Measurements from ENCODE around the gene KCNQ4.

KCNQ4 gene

DNA sequence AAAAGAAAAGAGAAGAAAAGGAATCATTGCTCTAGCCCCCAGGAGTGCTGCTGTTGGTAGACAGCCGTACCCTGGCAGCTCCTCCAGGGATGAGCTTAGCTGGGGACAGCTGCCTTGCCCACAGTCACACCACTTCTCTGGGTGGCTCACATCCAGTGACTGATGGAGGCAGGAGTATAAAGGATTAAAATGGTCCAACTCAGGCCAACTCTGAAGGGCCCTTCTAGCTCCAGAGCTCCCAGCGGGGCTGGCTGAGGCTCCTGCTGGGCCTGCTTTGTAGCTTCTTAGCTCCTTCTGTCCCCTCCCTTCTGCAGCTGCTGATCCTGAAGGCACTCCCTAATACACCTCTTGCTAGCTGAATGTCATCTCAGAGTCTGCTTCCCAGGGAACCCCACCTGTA, 74.2 kb downstream of the KCNQ4 start:
- H3K4me3 ChIP-seq (ENCODE audit: low read depth, low read length), result no peak overlapping the region
- DNase-seq, result no peak
- H3K36me3 ChIP-seq, result no peaks in the 10 kb centered on the region
- no peaks in the 10 kb centered on the region for H3K4me1 ChIP-seq
- H3K27me3 ChIP-seq, result peaks cover 5% of the 10 kb centered on the region; the same call in 1 of the 2 replicates
- no peaks in the 10 kb centered on the region for H3K9me3 ChIP-seq
- TF ChIP-seq, protein P1, sequence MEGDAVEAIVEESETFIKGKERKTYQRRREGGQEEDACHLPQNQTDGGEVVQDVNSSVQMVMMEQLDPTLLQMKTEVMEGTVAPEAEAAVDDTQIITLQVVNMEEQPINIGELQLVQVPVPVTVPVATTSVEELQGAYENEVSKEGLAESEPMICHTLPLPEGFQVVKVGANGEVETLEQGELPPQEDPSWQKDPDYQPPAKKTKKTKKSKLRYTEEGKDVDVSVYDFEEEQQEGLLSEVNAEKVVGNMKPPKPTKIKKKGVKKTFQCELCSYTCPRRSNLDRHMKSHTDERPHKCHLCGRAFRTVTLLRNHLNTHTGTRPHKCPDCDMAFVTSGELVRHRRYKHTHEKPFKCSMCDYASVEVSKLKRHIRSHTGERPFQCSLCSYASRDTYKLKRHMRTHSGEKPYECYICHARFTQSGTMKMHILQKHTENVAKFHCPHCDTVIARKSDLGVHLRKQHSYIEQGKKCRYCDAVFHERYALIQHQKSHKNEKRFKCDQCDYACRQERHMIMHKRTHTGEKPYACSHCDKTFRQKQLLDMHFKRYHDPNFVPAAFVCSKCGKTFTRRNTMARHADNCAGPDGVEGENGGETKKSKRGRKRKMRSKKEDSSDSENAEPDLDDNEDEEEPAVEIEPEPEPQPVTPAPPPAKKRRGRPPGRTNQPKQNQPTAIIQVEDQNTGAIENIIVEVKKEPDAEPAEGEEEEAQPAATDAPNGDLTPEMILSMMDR (IDR thresholded peaks at IDR 0.05; ENCODE audit: low read depth, low read length), result no peak

- Histone ChIP-seq H3K4me3 (ENCODE audit: low read depth, low read length) (no peak overlapping the region), H3K36me3 (no peaks in the 10 kb centered on the region), H3K27me3 (peaks cover 5% of the 10 kb centered on the region; the same call in 1 of the 2 replicates), H3K9me3 (no peaks in the 10 kb centered on the region), H3K4me1 (no peaks in the 10 kb centered on the region)
- TF ChIP-seq, protein P1 (IDR thresholded peaks at IDR 0.05; ENCODE audit: low read depth, low read length), result no peak
- DNase-seq, result no peak
Measured at GRCh38 chr1:40858856-40859416, 75.3 kb downstream of the KCNQ4 start.

DNA sequence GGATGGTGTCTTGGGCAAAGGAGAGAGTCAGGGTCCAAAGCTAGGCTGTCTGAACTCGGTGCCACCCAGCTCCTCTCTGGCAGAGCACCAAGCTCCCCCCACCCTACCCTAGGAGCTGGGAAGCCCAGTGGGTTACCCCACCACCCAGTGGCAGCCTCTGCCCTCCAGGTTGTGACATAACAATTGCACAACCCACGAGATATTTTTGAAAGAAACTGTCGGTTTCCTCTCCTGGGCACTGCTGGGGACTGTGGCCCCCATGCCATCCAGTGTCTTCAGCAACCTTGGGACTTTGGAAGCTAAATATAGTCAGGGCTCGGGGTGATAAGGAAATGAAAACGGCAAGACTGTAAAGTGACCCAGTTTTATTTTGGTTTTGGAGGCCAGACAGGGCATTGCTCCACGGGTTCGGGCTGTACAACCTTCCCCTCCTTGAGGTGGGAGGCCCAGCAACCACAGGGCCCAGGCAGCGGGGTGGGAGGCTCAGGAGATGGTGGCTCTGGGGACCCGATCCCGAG, 77.2 kb downstream of the KCNQ4 start:
- TF ChIP-seq, protein P1 (IDR thresholded peaks at IDR 0.05; ENCODE audit: low read depth, low read length), result no peak
- no peak overlapping the region for H3K4me3 ChIP-seq (ENCODE audit: low read depth, low read length)
- no peaks in the 10 kb centered on the region for H3K4me1 ChIP-seq

GRCh38 chr1:40861224-40862003, 77.8 kb downstream of the KCNQ4 start:
- H3K4me1 ChIP-seq, result no peaks in the 10 kb centered on the region
- TF ChIP-seq, protein P1 (IDR thresholded peaks at IDR 0.05; ENCODE audit: low read depth, low read length), result no peak
- no peaks in the 10 kb centered on the region for H3K9me3 ChIP-seq
- DNase-seq, result no peak
- H3K27me3 ChIP-seq, result peaks cover 5% of the 10 kb centered on the region; the same call in 1 of the 2 replicates
- no peaks in the 10 kb centered on the region for H3K36me3 ChIP-seq
- no peak overlapping the region; the same call in 1 of the 2 replicates for H3K4me3 ChIP-seq (ENCODE audit: low read depth, low read length)

More for the DNA sequence above, 77.2 kb downstream of the KCNQ4 start:
- no peak for DNase-seq
- H3K36me3 ChIP-seq, result no peaks in the 10 kb centered on the region
- H3K9me3 ChIP-seq, result no peaks in the 10 kb centered on the region
- peaks cover 5% of the 10 kb centered on the region; the same call in 1 of the 2 replicates for H3K27me3 ChIP-seq

DNA sequence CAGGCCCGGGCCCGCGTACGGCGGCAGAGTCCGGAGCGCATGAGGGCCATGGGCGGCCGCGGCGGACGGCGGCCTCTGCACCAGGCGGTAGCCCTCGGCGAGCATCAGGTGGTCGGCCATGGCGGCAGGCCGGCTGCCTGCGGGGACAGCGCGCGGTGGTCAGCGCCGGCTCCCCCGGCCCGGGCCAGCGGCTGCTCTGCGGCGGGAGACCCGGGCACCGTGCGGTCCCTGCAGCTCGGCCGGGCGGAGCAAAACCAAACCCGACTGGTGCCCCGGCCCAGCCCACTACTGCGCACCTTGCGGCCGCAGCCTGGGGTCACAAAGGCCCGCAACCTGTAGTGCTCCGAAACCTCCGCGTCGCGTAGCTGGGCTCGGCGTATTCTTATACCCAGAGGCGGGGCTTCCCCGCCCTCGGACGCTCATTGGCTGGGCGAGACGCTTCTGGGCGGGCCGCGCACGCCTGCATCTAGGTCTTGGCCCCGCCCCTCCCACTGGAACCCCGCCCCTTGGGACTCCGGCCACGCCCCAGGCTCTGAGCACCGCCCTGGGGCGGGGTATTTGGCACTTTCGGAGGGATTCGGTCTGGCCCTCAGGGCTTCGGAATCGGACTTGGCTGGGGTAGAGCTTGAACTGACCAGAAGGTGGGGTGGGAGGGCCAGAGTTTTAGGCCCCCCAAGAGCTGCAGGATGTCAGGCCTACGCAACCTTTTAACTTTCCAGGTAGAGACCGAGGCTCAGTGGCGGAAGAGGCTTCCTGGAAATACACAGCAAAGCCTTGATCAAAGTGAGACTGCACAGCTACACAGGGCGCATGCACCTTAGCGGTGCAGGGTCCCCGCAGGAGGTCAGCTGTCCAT, 78.6 kb downstream of the KCNQ4 start, which contains the start of gene CITED4:
Gene CITED4, minus strand, starts transcription at position 356 of the 856 bp plus-strand sequence. Its CDS starts 236 bp downstream, at position 120.
- TF ChIP-seq, protein P1 (IDR thresholded peaks at IDR 0.05; ENCODE audit: low read depth, low read length), result no peak

More for the DNA sequence above, 78.6 kb downstream of the KCNQ4 start, which contains the start of gene CITED4:
- Histone ChIP-seq H3K9me3 (no peaks in the 10 kb centered on the region), H3K4me3 (ENCODE audit: low read depth, low read length) (peak within 1 kb of the TSS; percentile 41), H3K36me3 (no peaks in the 10 kb centered on the region), H3K4me1 (no peaks in the 10 kb centered on the region), H3K27me3 (peaks cover 5% of the 10 kb centered on the region; the same call in 1 of the 2 replicates)
- DNase-seq, result peak; percentile 90
